ENCODE results near the gene ETV6. TPM values are rescaled to one million over a fixed set of nuclear protein-coding genes. Genes with fewer than 3 reads are reported as not detected.

ETV6 gene
- total RNA-seq, 1 donor from 2014 or later, result 9.9 TPM

- no peak for DNase-seq
Observed at GRCh38 chr12:11782914-11783420, 133.5 kb downstream of the ETV6 start.

GRCh38 chr12:11785712-11786111 lies 136.2 kb downstream of the ETV6 start:
- no peak for DNase-seq

- no peak for DNase-seq
Observed at GRCh38 chr12:11786638-11787365, 137.3 kb downstream of the ETV6 start.

- DNase-seq, result no peak
Observed at GRCh38 chr12:11787437-11787836, 138.0 kb downstream of the ETV6 start.

- no peak for DNase-seq
Observed at GRCh38 chr12:11787933-11788849, 138.7 kb downstream of the ETV6 start.

- no peak for DNase-seq
Observed at GRCh38 chr12:11793921-11794710, 144.6 kb downstream of the ETV6 start.

GRCh38 chr12:11794751-11795150 lies 145.3 kb downstream of the ETV6 start:
- DNase-seq, result no peak

- no peak for DNase-seq
Observed at GRCh38 chr12:11795192-11795912, 145.9 kb downstream of the ETV6 start.

- peak; percentile 79 for DNase-seq
Observed at GRCh38 chr12:11795913-11796459, 146.5 kb downstream of the ETV6 start.

- peak; percentile 49 for DNase-seq
Observed at GRCh38 chr12:11797317-11797913, 147.9 kb downstream of the ETV6 start.

GRCh38 chr12:11798006-11798708 lies 148.7 kb downstream of the ETV6 start:
- DNase-seq, result peak; percentile 40

- peak; percentile 97 for DNase-seq
Observed at GRCh38 chr12:11798856-11799501, 149.5 kb downstream of the ETV6 start.

GRCh38 chr12:11799502-11799873 lies 150.0 kb downstream of the ETV6 start:
- no peak for DNase-seq

- DNase-seq, result no peak
Observed at GRCh38 chr12:11801643-11802042, 152.2 kb downstream of the ETV6 start.

GRCh38 chr12:11804130-11804529 lies 154.7 kb downstream of the ETV6 start:
- DNase-seq, result no peak

GRCh38 chr12:11805043-11805442 lies 155.6 kb downstream of the ETV6 start:
- peak; percentile 18 for DNase-seq

- DNase-seq, result no peak
Observed at GRCh38 chr12:11805680-11806079, 156.2 kb downstream of the ETV6 start.

- DNase-seq, result no peak
Observed at GRCh38 chr12:11807458-11807857, 158.0 kb downstream of the ETV6 start.

GRCh38 chr12:11808931-11809330 lies 159.5 kb downstream of the ETV6 start:
- DNase-seq, result no peak

- no peak for DNase-seq
Observed at GRCh38 chr12:11810206-11810545, 160.7 kb downstream of the ETV6 start.
